HepG2 (cell line): Measurements from ENCODE around the gene NEURL3. TPM values are rescaled to one million over a fixed set of nuclear protein-coding genes. Genes with fewer than 3 reads are reported as not detected.

Source experiments
- AGO2 ChIP-seq: fragments of 200-400 bp; formaldehyde crosslinking; optimal IDR thresholded peaks from 2 replicates; pipeline ENCODE3; 2017; ENCODE audit warnings: mild to moderate bottlenecking, low read depth, low read length, moderate library complexity
- FLYWCH1 ChIP-seq: sonication (generic); formaldehyde crosslinking; IDR thresholded peaks from 2 replicates; pipeline ENCODE4 v1.8.1; 2023; ENCODE audit warnings: mild to moderate bottlenecking, missing genetic modification reagents
- HDAC2 ChIP-seq: sonication (generic); formaldehyde crosslinking; IDR thresholded peaks from 2 replicates; pipeline ENCODE4 v1.4.0; 2020; ENCODE audit warnings: missing genetic modification reagents
- KLF15 ChIP-seq: sonication (generic); formaldehyde crosslinking; IDR thresholded peaks from 2 replicates; pipeline ENCODE4 v1.8.1; 2023; ENCODE audit warnings: borderline replicate concordance, mild to moderate bottlenecking, inconsistent platforms, missing genetic modification reagents, mixed read lengths
- NCOA1 ChIP-seq: sonication (generic); formaldehyde crosslinking; IDR thresholded peaks from 2 replicates; pipeline ENCODE4 v1.9.0; 2021; ENCODE audit warnings: missing genetic modification reagents
- NKX3-1 ChIP-seq: sonication (generic); formaldehyde crosslinking; IDR thresholded peaks from 2 replicates; pipeline ENCODE4 v1.5.0; 2020; ENCODE audit warnings: missing genetic modification reagents
- SAFB2 ChIP-seq: sonication (generic); formaldehyde crosslinking; IDR thresholded peaks from 2 replicates; pipeline ENCODE4 v1.5.1; 2020; ENCODE audit warnings: missing genetic modification reagents, low read depth, mild to moderate bottlenecking, borderline replicate concordance
- SYNCRIP ChIP-seq: fragments of 200-400 bp; formaldehyde crosslinking; IDR thresholded peaks from 2 replicates; pipeline ENCODE4 v1.6.1; 2018; ENCODE audit warnings: mild to moderate bottlenecking, low read depth, low read length; ENCODE audit not compliant: insufficient read depth
- TCF12 ChIP-seq, 2 experiments: fragments of 450-650 bp in 1 of 2; sonication (generic) in 1 of 2; formaldehyde crosslinking in 1 of 2; IDR thresholded peaks; 2 replicates each; pipeline versions ENCODE4 v1.6.1 to v1.8.0; 2017 to 2022; ENCODE audit warnings: antibody characterized with exemption in 1 of 2, mild to moderate bottlenecking in 1 of 2, missing genetic modification reagents in 1 of 2, moderate library complexity in 1 of 2
- TERF1 ChIP-seq: sonication (generic); formaldehyde crosslinking; IDR thresholded peaks from 2 replicates; pipeline ENCODE4 v1.8.0; 2022; ENCODE audit warnings: mild to moderate bottlenecking, missing genetic modification reagents, moderate library complexity
- ZBTB49 ChIP-seq: sonication (generic); formaldehyde crosslinking; IDR thresholded peaks from 2 replicates; pipeline ENCODE4 v1.4.0; 2020; ENCODE audit warnings: missing genetic modification reagents, borderline replicate concordance
- ZBTB7B ChIP-seq: sonication (generic); formaldehyde crosslinking; IDR thresholded peaks from 2 replicates; pipeline ENCODE4 v1.4.0; 2020; ENCODE audit warnings: missing genetic modification reagents
- ZHX1 ChIP-seq: sonication (generic); formaldehyde crosslinking; IDR thresholded peaks from 2 replicates; pipeline ENCODE4 v1.8.1; 2022; ENCODE audit warnings: low read depth, mild to moderate bottlenecking, missing genetic modification reagents
- ZNF225 ChIP-seq: sonication (generic); formaldehyde crosslinking; IDR thresholded peaks from 2 replicates; pipeline ENCODE4 v1.4.0; 2020; ENCODE audit warnings: mild to moderate bottlenecking, missing genetic modification reagents
- ZNF24 ChIP-seq: fragments of 450-650 bp; IDR thresholded peaks from 2 replicates; pipeline ENCODE4 v1.6.1; 2017; ENCODE audit warnings: antibody characterized with exemption, mild to moderate bottlenecking
- ZNF44 ChIP-seq: sonication (generic); formaldehyde crosslinking; IDR thresholded peaks from 2 replicates; pipeline ENCODE4 v1.5.1; 2020; ENCODE audit warnings: mild to moderate bottlenecking, missing genetic modification reagents
- ZNF557 ChIP-seq: sonication (generic); formaldehyde crosslinking; IDR thresholded peaks from 2 replicates; pipeline ENCODE4 v1.4.0; 2020; ENCODE audit warnings: missing genetic modification reagents
- ZNF660 ChIP-seq: sonication (generic); formaldehyde crosslinking; IDR thresholded peaks from 2 replicates; pipeline ENCODE4 v1.5.1; 2020; ENCODE audit warnings: mild to moderate bottlenecking, low read depth, missing genetic modification reagents, borderline replicate concordance
- ZNF670 ChIP-seq: sonication (generic); formaldehyde crosslinking; IDR thresholded peaks from 2 replicates; pipeline ENCODE4 v1.8.0; 2022; ENCODE audit warnings: mild to moderate bottlenecking, missing genetic modification reagents, borderline replicate concordance
- ZNF766 ChIP-seq: sonication (generic); formaldehyde crosslinking; IDR thresholded peaks from 2 replicates; pipeline ENCODE4 v1.5.0; 2020; ENCODE audit warnings: missing genetic modification reagents, borderline replicate concordance
- ZNF768 ChIP-seq: sonication (generic); formaldehyde crosslinking; IDR thresholded peaks from 2 replicates; pipeline ENCODE4 v1.4.0; 2020; ENCODE audit warnings: missing genetic modification reagents
- ZNF800 ChIP-seq: sonication (generic); formaldehyde crosslinking; IDR thresholded peaks from 2 replicates; pipeline ENCODE4 v1.4.0; 2020; ENCODE audit warnings: missing genetic modification reagents
- polyA plus RNA-seq, 8 experiments: library from polyadenylated mRNA; depleted of rRNA in 3 of 8; stranded (reverse) in 7 of 8; unstranded in 1 of 8; fragments of >200 nt; fragmentation: Illumina TruSeq in 4 of 8; extraction: Trizol in 4 of 8; gene quantifications; 2 replicates each; pipeline versions ENCODE4 v1.2.1 to v1.2.3, GENCODE V29; 2011 to 2016; ENCODE audit warnings: low read depth in 4 of 8, missing spikeins in 1 of 8, mixed read lengths in 1 of 8; ENCODE audit not compliant: insufficient read depth in 1 of 8
- total RNA-seq, 5 experiments: library from RNA; depleted of rRNA; stranded (reverse); fragments of >200 nt; fragmentation: Illumina TruSeq; extraction: Trizol; gene quantifications; 2 replicates each; pipeline ENCODE4 v1.2.3, GENCODE V29; 2016; ENCODE audit warnings: low read depth in 1 of 5

The NEURL3 gene
- total and polyA plus RNA-seq, 2 of the 13 experiments (the other 11 are each of a cell fraction or from before 2014, with no cell fraction given): 0.16 to 1.2 TPM

- TF ChIP-seq HDAC2 (CRISPR knock-in tag) (no peak), ZNF660 (CRISPR knock-in tag) (no peak), TERF1 (CRISPR knock-in tag) (no peak), ZNF44 (no peak), ZBTB7B (no peak), ZBTB49 (no peak), ZNF768 (CRISPR knock-in tag) (peak; percentile 9; the same call in 1 of the 2 replicates), ZNF670 (CRISPR knock-in tag) (no peak), SYNCRIP (no peak), ZNF800 (CRISPR knock-in tag) (no peak), ZNF557 (CRISPR knock-in tag) (no peak), ZNF225 (CRISPR knock-in tag) (no peak), SAFB2 (CRISPR knock-in tag) (0 out of 2 replicates have a peak, but pooled peaks have one; percentile 15), ZNF766 (CRISPR knock-in tag) (no peak), NKX3-1 (CRISPR knock-in tag) (no peak), ZHX1 (CRISPR knock-in tag) (no peak), ZNF24 (no peak), TCF12 (IDR thresholded peaks at IDR 0.05) (no peak), TCF12 (CRISPR knock-in tag; IDR thresholded peaks at IDR 0.05) (no peak), KLF15 (CRISPR knock-in tag) (no peak), NCOA1 (CRISPR knock-in tag) (no peak), FLYWCH1 (CRISPR knock-in tag) (no peak), AGO2 (peak; percentile 63)
Observed at GRCh38 chr2:96553176-96553956, 48.2 kb upstream of the NEURL3 start (continued).
